ENCODE results near the gene TIMMDC1. TPM values are rescaled to one million over a fixed set of nuclear protein-coding genes. Genes with fewer than 3 reads are reported as not detected.
"Not testable (repeated sequence)": the region's sequence is repeated elsewhere in the genome, so short reads cannot be mapped to it uniquely, and the experiment has no call there.

TIMMDC1 gene
- total RNA-seq, 2 donors from 2014 or later, result 79.9 to 108 TPM

- TF ChIP-seq CTCF (IDR thresholded peaks at IDR 0.05), result no peak
- Histone ChIP-seq H3K4me1 (peaks cover 0 to 6% of the 10 kb centered on the region in 2 donors), H3K27ac (no peak overlapping the region), H3K4me3 (no peak overlapping the region), H3K9me3 (no peaks in the 10 kb centered on the region), H3K36me3 (no peaks in the 10 kb centered on the region), H3K27me3 (no peaks in the 10 kb centered on the region)
- DNase-seq (ENCODE audit: low spot score), result no peak
Measured at GRCh38 chr3:119558626-119559317, 60.4 kb downstream of the TIMMDC1 start.

GRCh38 chr3:119559441-119559963, 61.2 kb downstream of the TIMMDC1 start, which contains the start of gene CD80:
TSS of gene CD80 (minus strand) at chr3:119559614. CDS start at chr3:119557728, 1,886 bp downstream.
- Histone ChIP-seq H3K36me3 (no peaks in the 10 kb centered on the region), H3K4me1 (peaks cover 0 to 6% of the 10 kb centered on the region in 2 donors), H3K27ac (no peak within 1 kb of the TSS), H3K27me3 (no peaks in the 10 kb centered on the region), H3K9me3 (no peaks in the 10 kb centered on the region), H3K4me3 (no peak within 1 kb of the TSS)
- DNase-seq (ENCODE audit: low spot score), result peak; percentile 72
- peak in 1 of 2 donors; percentile 51 for TF ChIP-seq CTCF (IDR thresholded peaks at IDR 0.05)

- Histone ChIP-seq H3K36me3 (no peaks in the 10 kb centered on the region), H3K27ac (no peak overlapping the region), H3K4me1 (peaks cover 0 to 6% of the 10 kb centered on the region in 2 donors), H3K9me3 (no peaks in the 10 kb centered on the region), H3K4me3 (no peak overlapping the region), H3K27me3 (no peaks in the 10 kb centered on the region)
- no peak for DNase-seq (ENCODE audit: low spot score)
- no peak for TF ChIP-seq CTCF (IDR thresholded peaks at IDR 0.05)
Measured at GRCh38 chr3:119560160-119560559, 61.8 kb downstream of the TIMMDC1 start.

GRCh38 chr3:119562307-119562961, 64.1 kb downstream of the TIMMDC1 start:
- no peaks in the 10 kb centered on the region for H3K27me3 ChIP-seq
- H3K27ac ChIP-seq, result no peak overlapping the region
- peaks cover 0 to 6% of the 10 kb centered on the region in 2 donors for H3K4me1 ChIP-seq
- DNase-seq (ENCODE audit: low spot score), result no peak
- no peak overlapping the region for H3K4me3 ChIP-seq
- H3K36me3 ChIP-seq, result no peaks in the 10 kb centered on the region
- TF ChIP-seq CTCF (IDR thresholded peaks at IDR 0.05), result no peak
- H3K9me3 ChIP-seq, result no peaks in the 10 kb centered on the region

GRCh38 chr3:119563334-119563733, 65.0 kb downstream of the TIMMDC1 start:
- H3K9me3 ChIP-seq; H3K36me3 ChIP-seq; H3K27me3 ChIP-seq; DNase-seq (ENCODE audit: low spot score); H3K27ac ChIP-seq; H3K4me3 ChIP-seq; H3K4me1 ChIP-seq: not testable (repeated sequence)

- H3K9me3 ChIP-seq, result no peaks in the 10 kb centered on the region
- H3K4me3 ChIP-seq, result no peak overlapping the region
- no peak for TF ChIP-seq CTCF (IDR thresholded peaks at IDR 0.05)
- no peak overlapping the region for H3K27ac ChIP-seq
- no peak for DNase-seq (ENCODE audit: low spot score)
- no peaks in the 10 kb centered on the region for H3K36me3 ChIP-seq
- peaks cover 0 to 7% of the 10 kb centered on the region in 2 donors for H3K4me1 ChIP-seq
- no peaks in the 10 kb centered on the region for H3K27me3 ChIP-seq
Measured at GRCh38 chr3:119569156-119569555, 70.8 kb downstream of the TIMMDC1 start.

All from right atrium auricular region (tissue), 2 donors.